Activated CD8-positive, alpha-beta T cell treated with anti-CD3 and anti-CD28 coated beads for 36 hours (primary cell): ENCODE measurements around the gene MPG. TPM values are rescaled to one million over a fixed set of nuclear protein-coding genes. Genes with fewer than 3 reads are reported as not detected.
A peak's percentile ranks its signal among the peaks of the same experiment; 100 is the strongest.

ENCODE experiments used
- ATAC-seq: fragments of 200-7000 bp; cut with Tn5 transposase; one replicate; pipeline ENCODE4 v1.10.0; 2021; ENCODE audit warnings: mild to moderate bottlenecking, moderate library complexity
- CTCF ChIA-PET: fragments of 350-600 bp; sonication (Branson Sonifier 250); formaldehyde crosslinking; loops from one replicate; lab custom pipeline; 2021; ENCODE audit warnings: antibody characterized with exemption; lab: Charles Lee
- POLR2A ChIA-PET: fragments of 350-600 bp; sonication (Branson Sonifier 250); formaldehyde crosslinking; loops from one replicate; lab custom pipeline; 2021; ENCODE audit warnings: antibody characterized with exemption; lab: Charles Lee
- DNase-seq: peaks from one replicate; pipeline ENCODE4 v3.0.0-alpha.2; 2020
- H3K27ac Mint-ChIP-seq: one replicate; pipeline ENCODE4 v1.8.0; 2021; ENCODE audit warnings: mild to moderate bottlenecking, mixed read lengths
- H3K27me3 Mint-ChIP-seq: one replicate; pipeline ENCODE4 v1.8.0; 2021; ENCODE audit warnings: mixed read lengths
- H3K36me3 Mint-ChIP-seq: one replicate; pipeline ENCODE4 v1.8.0; 2021; ENCODE audit warnings: low read depth, mixed read lengths
- H3K4me1 Mint-ChIP-seq: one replicate; pipeline ENCODE4 v1.8.0; 2021; ENCODE audit warnings: low read depth, mixed read lengths
- H3K4me3 Mint-ChIP-seq: one replicate; pipeline ENCODE4 v1.8.0; 2021; ENCODE audit warnings: mild to moderate bottlenecking, moderate library complexity, mixed read lengths
- H3K9me3 Mint-ChIP-seq: one replicate; pipeline ENCODE4 v1.8.0; 2021; ENCODE audit warnings: mixed read lengths
- CTCF ChIP-seq: fragments of 200-600 bp; IDR thresholded peaks from one replicate; pipeline ENCODE4 v1.8.0; 2022; ENCODE audit warnings: antibody characterized with exemption, mild to moderate bottlenecking
- intact Hi-C: fragments of 100-400 bp; cut with micrococcal nuclease; formaldehyde crosslinking; loops from one replicate; pipeline ENCODE4 v1.10.0; 2022
- total RNA-seq, 2 experiments: library from RNA; stranded (reverse); gene quantifications; one replicate each; pipeline ENCODE4 v1.2.3, GENCODE V29; 2021

The MPG gene
- total RNA-seq, 2 experiments from 2014 or later, result 51.7 to 54.2 TPM

DNA sequence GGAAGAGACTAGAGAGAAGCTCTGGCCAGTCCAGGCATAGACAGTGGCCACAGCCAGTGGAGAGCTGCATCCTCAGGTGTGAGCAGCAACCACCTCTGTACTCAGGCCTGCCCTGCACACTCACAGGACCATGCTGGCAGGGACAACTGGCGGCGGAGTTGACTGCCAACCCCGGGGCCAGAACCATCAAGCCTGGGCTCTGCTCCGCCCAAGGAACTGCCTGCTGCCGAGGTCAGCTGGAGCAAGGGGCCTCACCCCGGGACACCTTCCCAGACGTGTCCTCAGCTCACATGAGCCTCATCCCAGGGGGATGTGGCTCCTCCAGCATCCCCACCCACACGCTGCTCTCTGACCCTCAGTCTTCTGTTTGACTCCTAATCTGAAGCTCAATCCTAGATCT is 8.8 kb upstream of the MPG start:
- Mint-ChIP-seq H3K27me3 (peaks cover 21% of the 10 kb centered on the region), H3K27ac (no peak overlapping the region), H3K4me1 (peaks cover 4% of the 10 kb centered on the region), H3K36me3 (no peaks in the 10 kb centered on the region), H3K9me3 (no peaks in the 10 kb centered on the region), H3K4me3 (no peak overlapping the region)
- DNase-seq, result no peak
- intact Hi-C loops, result no loop called here
- CTCF ChIA-PET, result interaction anchor here (1.3 to 20.7 kb wide), 3 partner anchors 10 to 113 kb away, joined by 4 to 458 read pairs (median 6); no protein-coding TSS in a partner anchor
- no peak for TF ChIP-seq CTCF
- no peak for ATAC-seq
- POLR2A ChIA-PET, result interaction anchor here (0.6 to 1.4 kb wide), 5 partner anchors 13 to 146 kb away, joined by 3 to 4 read pairs (median 3); no protein-coding TSS in a partner anchor

- H3K27me3 Mint-ChIP-seq, result peaks cover 27% of the 10 kb centered on the region
- H3K4me1 Mint-ChIP-seq, result peaks cover 6% of the 10 kb centered on the region
- no peak for DNase-seq
- no peak for ATAC-seq
- intact Hi-C loops, result no loop called here
- H3K4me3 Mint-ChIP-seq, result no peak overlapping the region
- H3K36me3 Mint-ChIP-seq, result no peaks in the 10 kb centered on the region
- no peak for TF ChIP-seq CTCF
- POLR2A ChIA-PET, result interaction anchor here (0.9 to 1.9 kb wide), 5 partner anchors 11 to 109 kb away, joined by 3 to 5 read pairs (median 3); partner anchors contain the start of gene HBQ1
- H3K9me3 Mint-ChIP-seq, result no peaks in the 10 kb centered on the region
- CTCF ChIA-PET, result interaction anchor here (1.1 to 20.7 kb wide), 3 partner anchors 23 to 290 kb away, joined by 4 to 458 read pairs (median 5); no protein-coding TSS in a partner anchor
- no peak overlapping the region for H3K27ac Mint-ChIP-seq
Observed at GRCh38 chr16:71210-71539, 6.8 kb upstream of the MPG start.

GRCh38 chr16:71540-72401 is 6.3 kb upstream of the MPG start:
- no peak for TF ChIP-seq CTCF
- Mint-ChIP-seq H3K4me3 (peak overlapping the region; percentile 19), H3K9me3 (no peaks in the 10 kb centered on the region), H3K36me3 (no peaks in the 10 kb centered on the region), H3K27me3 (peaks cover 27% of the 10 kb centered on the region), H3K27ac (no peak overlapping the region), H3K4me1 (peaks cover 12% of the 10 kb centered on the region)
- no peak for ATAC-seq
- POLR2A ChIA-PET, result interaction anchor here (0.9 to 1.9 kb wide), 6 partner anchors 11 to 25 kb away, joined by 3 to 5 read pairs (median 3); no protein-coding TSS in a partner anchor
- CTCF ChIA-PET, result interaction anchor here (1.2 to 20.7 kb wide), 2 partner anchors 23 to 290 kb away, joined by 4 to 458 read pairs; no protein-coding TSS in a partner anchor
- DNase-seq, result no peak
- intact Hi-C loops, result no loop called here

GRCh38 chr16:72561-73548 is 5.2 kb upstream of the MPG start, which contains the start of gene RHBDF1:
Gene RHBDF1, minus strand, starts transcription at chr16:72631. Its CDS starts 7,616 bp downstream, at chr16:65015.
- peaks cover 18% of the 10 kb centered on the region for H3K4me1 Mint-ChIP-seq
- H3K27me3 Mint-ChIP-seq, result peaks cover 27% of the 10 kb centered on the region
- intact Hi-C loops, result no loop called here
- H3K27ac Mint-ChIP-seq, result no peak within 1 kb of the TSS
- no peak for TF ChIP-seq CTCF
- DNase-seq (peak; percentile 39), ATAC-seq (peak; percentile 67)
- peak within 1 kb of the TSS; percentile 42 for H3K4me3 Mint-ChIP-seq
- POLR2A ChIA-PET, result interaction anchor here (0.7 to 1.2 kb wide), 3 partner anchors 10 to 24 kb away, joined by 3 read pairs; no protein-coding TSS in a partner anchor
- no peaks in the 10 kb centered on the region for H3K36me3 Mint-ChIP-seq
- CTCF ChIA-PET, result interaction anchor here (1.1 to 20.7 kb wide), 2 partner anchors 11 to 22 kb away, joined by 3 to 458 read pairs; no protein-coding TSS in a partner anchor
- no peaks in the 10 kb centered on the region for H3K9me3 Mint-ChIP-seq
